H9 (cell line): ENCODE results near the gene SSUH2. TPM values are rescaled to one million over a fixed set of nuclear protein-coding genes. Genes with fewer than 3 reads are reported as not detected.

Experiments
- DNase-seq: peaks from one replicate; pipeline ENCODE4 v3.0.0-alpha.2; 2017
- H2AFZ ChIP-seq: one replicate; pipeline ENCODE4 v1.6.1; 2013; ENCODE audit warnings: mild to moderate bottlenecking, low read length, control low read depth, moderate library complexity
- H2AK5ac ChIP-seq: 2 replicates; pipeline ENCODE4 v1.6.1; 2013; ENCODE audit warnings: low read length, control low read depth, mixed read lengths; ENCODE audit not compliant: insufficient read length
- H2BK120ac ChIP-seq: one replicate; pipeline ENCODE4 v1.6.1; 2013; ENCODE audit warnings: low read depth, mild to moderate bottlenecking, low read length, control low read depth, inconsistent platforms; ENCODE audit not compliant: poor library complexity, severe bottlenecking
- H2BK12ac ChIP-seq: 2 replicates; pipeline ENCODE4 v1.6.1; 2013; ENCODE audit warnings: low read length, control low read depth, mixed read lengths, low read depth; ENCODE audit not compliant: insufficient read length
- H2BK15ac ChIP-seq: 2 replicates; pipeline ENCODE4 v1.6.1; 2013; ENCODE audit warnings: low read depth, low read length, control low read depth
- H2BK20ac ChIP-seq: one replicate; pipeline ENCODE4 v1.6.1; 2013; ENCODE audit warnings: low read depth, mild to moderate bottlenecking, low read length, control low read depth, inconsistent platforms; ENCODE audit not compliant: poor library complexity, severe bottlenecking
- H2BK5ac ChIP-seq: 2 replicates; pipeline ENCODE4 v1.6.1; 2013; ENCODE audit warnings: low read length, control low read depth, mixed read lengths; ENCODE audit not compliant: insufficient read length
- H3K14ac ChIP-seq: 2 replicates; pipeline ENCODE4 v1.6.1; 2013; ENCODE audit warnings: low read length, control low read depth; ENCODE audit not compliant: insufficient read depth
- H3K18ac ChIP-seq: 2 replicates; pipeline ENCODE4 v1.6.1; 2013; ENCODE audit warnings: low read depth, mild to moderate bottlenecking, mixed read lengths, low read length, control low read depth; ENCODE audit not compliant: insufficient read length
- H3K23ac ChIP-seq: 2 replicates; pipeline ENCODE4 v1.6.1; 2013; ENCODE audit warnings: low read length, control low read depth, mixed read lengths, low read depth; ENCODE audit not compliant: insufficient read length
- H3K23me2 ChIP-seq: 2 replicates; pipeline ENCODE4 v1.6.1; 2013; ENCODE audit warnings: low read depth, mild to moderate bottlenecking, mixed read lengths, low read length, control low read depth; ENCODE audit not compliant: insufficient read length, poor library complexity, severe bottlenecking
- H3K27ac ChIP-seq: 2 replicates; pipeline ENCODE4 v1.5.1; 2013; ENCODE audit warnings: low read length, control low read depth, mixed read lengths, low read depth; ENCODE audit not compliant: insufficient read length
- H3K27me3 ChIP-seq: 2 replicates; pipeline ENCODE4 v1.6.1; 2013; ENCODE audit warnings: low read length, control low read depth, inconsistent platforms; ENCODE audit not compliant: insufficient read depth
- H3K4ac ChIP-seq: 2 replicates; pipeline ENCODE4 v1.6.1; 2013; ENCODE audit warnings: low read depth, mild to moderate bottlenecking, control low read depth, inconsistent platforms, low read length, moderate library complexity
- H3K4me1 ChIP-seq: 2 replicates; pipeline ENCODE4 v1.6.1; 2013; ENCODE audit warnings: low read length, control low read depth, inconsistent platforms; ENCODE audit not compliant: insufficient read depth
- H3K4me2 ChIP-seq: 2 replicates; pipeline ENCODE4 v1.6.1; 2013; ENCODE audit warnings: low read length, control low read depth, mixed read lengths; ENCODE audit not compliant: insufficient read length, insufficient read depth
- H3K56ac ChIP-seq: 2 replicates; pipeline ENCODE4 v1.6.1; 2013; ENCODE audit warnings: low read depth, mild to moderate bottlenecking, mixed read lengths, low read length, control low read depth; ENCODE audit not compliant: insufficient read length
- H3K79me1 ChIP-seq: 2 replicates; pipeline ENCODE4 v1.6.1; 2013; ENCODE audit warnings: low read depth, mild to moderate bottlenecking, moderate library complexity, low read length, control low read depth, inconsistent platforms; ENCODE audit not compliant: insufficient read depth, poor library complexity, severe bottlenecking
- H3K79me2 ChIP-seq: 2 replicates; pipeline ENCODE4 v1.6.1; 2013; ENCODE audit warnings: low read length, control low read depth, inconsistent platforms; ENCODE audit not compliant: insufficient read depth
- H3K9ac ChIP-seq: 2 replicates; pipeline ENCODE4 v1.6.1; 2013; ENCODE audit warnings: low read length, control low read depth, mixed read lengths; ENCODE audit not compliant: insufficient read length; ENCODE audit errors: extremely low read depth
- H3K9me3 ChIP-seq: one replicate; pipeline ENCODE4 v1.6.1; 2013; ENCODE audit warnings: low read depth, low read length, inconsistent platforms; ENCODE audit not compliant: control insufficient read depth
- H3T11ph ChIP-seq: one replicate; pipeline ENCODE4 v1.6.1; 2013; ENCODE audit warnings: mild to moderate bottlenecking, low read length, control low read depth, inconsistent platforms
- H4K20me1 ChIP-seq: one replicate; pipeline ENCODE4 v1.6.1; 2013; ENCODE audit not compliant: control insufficient read depth, insufficient read length, insufficient read depth
- H4K5ac ChIP-seq: 2 replicates; pipeline ENCODE4 v1.6.1; 2013; ENCODE audit warnings: low read depth, mild to moderate bottlenecking, mixed read lengths, low read length, control low read depth; ENCODE audit not compliant: insufficient read length
- H4K8ac ChIP-seq: replicated peaks from 2 replicates; pipeline ENCODE4 v1.6.1; 2013; ENCODE audit warnings: low read length, control low read depth, mixed read lengths, low read depth; ENCODE audit not compliant: insufficient read length
- H4K91ac ChIP-seq: 2 replicates; pipeline ENCODE4 v1.6.1; 2013; ENCODE audit warnings: low read depth, mild to moderate bottlenecking, moderate library complexity, mixed read lengths, low read length, control low read depth; ENCODE audit not compliant: insufficient read length
- H3K27ac Mint-ChIP-seq, 3 experiments: 2 replicates in 2 of 3; 3 replicates in 1 of 3; pipeline ENCODE4 v1.8.0; 2020 to 2021; ENCODE audit warnings: mixed read lengths in 3 of 3, mild to moderate bottlenecking in 1 of 3, moderate library complexity in 1 of 3
- H3K27me3 Mint-ChIP-seq: 2 replicates; pipeline ENCODE4 v1.8.0; 2021; ENCODE audit warnings: low read depth, mild to moderate bottlenecking, moderate library complexity, mixed read lengths
- H3K36me3 Mint-ChIP-seq, 3 experiments: 2 replicates in 2 of 3; 3 replicates in 1 of 3; pipeline ENCODE4 v1.8.0; 2020 to 2021; ENCODE audit warnings: low read depth in 3 of 3, mixed read lengths in 3 of 3; ENCODE audit not compliant: insufficient read depth in 1 of 3
- H3K4me1 Mint-ChIP-seq, 2 experiments: 2 replicates each; pipeline ENCODE4 v1.8.0; 2020; ENCODE audit warnings: mixed read lengths in 2 of 2
- H3K4me3 Mint-ChIP-seq, 2 experiments: 2 replicates in 1 of 2; 3 replicates in 1 of 2; pipeline ENCODE4 v1.8.0; 2020 to 2021; ENCODE audit warnings: mild to moderate bottlenecking in 2 of 2, mixed read lengths in 2 of 2, moderate library complexity in 1 of 2
- H3K9me3 Mint-ChIP-seq, 2 experiments: 2 replicates in 1 of 2; 3 replicates in 1 of 2; pipeline ENCODE4 v1.8.0; 2020; ENCODE audit warnings: mild to moderate bottlenecking in 2 of 2, mixed read lengths in 2 of 2, moderate library complexity in 1 of 2
- WGBS: extraction: QIAGEN DNeasy Blood & Tissue Kit; methylation state at CpG from one replicate; pipeline ENCODE4 v1.1.7; 2013; ENCODE audit warnings: missing lambda C conversion rate, low lambda C conversion rate, mixed read lengths; ENCODE audit not compliant: insufficient read length; ENCODE audit errors: extremely low coverage; 5-methylcytosine and 5-hydroxymethylcytosine counted together
- total RNA-seq: library from RNA; stranded (reverse); gene quantifications from 2 replicates; pipeline ENCODE4 v1.2.1, GENCODE V29; 2021
- TF ChIP-seq, protein P1 (sequence below): fragments of 200-600 bp; sonication (generic); conservative IDR thresholded peaks from 3 replicates; pipeline ENCODE4 v1.8.0; 2021; ENCODE audit warnings: antibody characterized with exemption, mild to moderate bottlenecking

The SSUH2 gene
- total RNA-seq, 1 experiment from 2014 or later = 0.61 TPM

- H3K4ac ChIP-seq = no peak overlapping the region
- H3K27me3 Mint-ChIP-seq = peaks cover 5% of the 10 kb centered on the region
- no peaks in the 10 kb centered on the region for H4K20me1 ChIP-seq
- no peak overlapping the region for H4K5ac ChIP-seq
- H3K27ac ChIP-seq = no peak overlapping the region
- H3T11ph ChIP-seq = no peak overlapping the region
- no peaks in the 10 kb centered on the region for H3K9me3 ChIP-seq
- no peak overlapping the region for H2AFZ ChIP-seq
- H2BK20ac ChIP-seq = no peak overlapping the region
- no peak overlapping the region for H4K91ac ChIP-seq
- DNase-seq = peak; percentile 58
- peaks cover 3% of the 10 kb centered on the region in 2 experiments; a peak in 3 of 5 replicates for H3K9me3 Mint-ChIP-seq
- H3K56ac ChIP-seq = no peak overlapping the region
- H3K79me1 ChIP-seq = no peaks in the 10 kb centered on the region
- H3K27ac Mint-ChIP-seq = no peak overlapping the region
- H3K79me2 ChIP-seq = no peaks in the 10 kb centered on the region
- H3K36me3 Mint-ChIP-seq = no peaks in the 10 kb centered on the region
- no peak overlapping the region for H2BK15ac ChIP-seq
- H2BK5ac ChIP-seq = no peak overlapping the region
- H3K23ac ChIP-seq = no peak overlapping the region
- no peaks in the 10 kb centered on the region for H3K4me1 ChIP-seq
- H4K8ac ChIP-seq = no peak overlapping the region
- H3K18ac ChIP-seq = no peak overlapping the region
- no peak overlapping the region for H2BK12ac ChIP-seq
- H3K4me1 Mint-ChIP-seq = peaks cover 7 to 11% of the 10 kb centered on the region in 2 experiments; a peak in 2 of 4 replicates
- no peaks in the 10 kb centered on the region for H3K23me2 ChIP-seq
- no peak overlapping the region for H3K14ac ChIP-seq
- no peak overlapping the region for H3K9ac ChIP-seq
- no peak overlapping the region for H2AK5ac ChIP-seq
- H2BK120ac ChIP-seq = no peak overlapping the region
- TF ChIP-seq, protein P1, sequence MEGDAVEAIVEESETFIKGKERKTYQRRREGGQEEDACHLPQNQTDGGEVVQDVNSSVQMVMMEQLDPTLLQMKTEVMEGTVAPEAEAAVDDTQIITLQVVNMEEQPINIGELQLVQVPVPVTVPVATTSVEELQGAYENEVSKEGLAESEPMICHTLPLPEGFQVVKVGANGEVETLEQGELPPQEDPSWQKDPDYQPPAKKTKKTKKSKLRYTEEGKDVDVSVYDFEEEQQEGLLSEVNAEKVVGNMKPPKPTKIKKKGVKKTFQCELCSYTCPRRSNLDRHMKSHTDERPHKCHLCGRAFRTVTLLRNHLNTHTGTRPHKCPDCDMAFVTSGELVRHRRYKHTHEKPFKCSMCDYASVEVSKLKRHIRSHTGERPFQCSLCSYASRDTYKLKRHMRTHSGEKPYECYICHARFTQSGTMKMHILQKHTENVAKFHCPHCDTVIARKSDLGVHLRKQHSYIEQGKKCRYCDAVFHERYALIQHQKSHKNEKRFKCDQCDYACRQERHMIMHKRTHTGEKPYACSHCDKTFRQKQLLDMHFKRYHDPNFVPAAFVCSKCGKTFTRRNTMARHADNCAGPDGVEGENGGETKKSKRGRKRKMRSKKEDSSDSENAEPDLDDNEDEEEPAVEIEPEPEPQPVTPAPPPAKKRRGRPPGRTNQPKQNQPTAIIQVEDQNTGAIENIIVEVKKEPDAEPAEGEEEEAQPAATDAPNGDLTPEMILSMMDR = peak; percentile 38; the same call in 2 of the 3 replicates
- H3K4me2 ChIP-seq = no peak overlapping the region
- no peak overlapping the region for H3K4me3 Mint-ChIP-seq
- no peaks in the 10 kb centered on the region for H3K27me3 ChIP-seq
- no CpG with 5 or more reads among the region's 7 CpGs for WGBS
Measured at GRCh38 chr3:8635631-8636030, 9.0 kb downstream of the SSUH2 start.
